Measurements from ENCODE around the gene DLG2. TPM values are rescaled to one million over a fixed set of nuclear protein-coding genes. Genes with fewer than 3 reads are reported as not detected.
A peak's percentile ranks its signal among the peaks of the same experiment; 100 is the strongest.

DLG2 gene
- total RNA-seq, 4 donors from 2014 or later = 11.0 to 34.2 (median 19.8) TPM

DNA sequence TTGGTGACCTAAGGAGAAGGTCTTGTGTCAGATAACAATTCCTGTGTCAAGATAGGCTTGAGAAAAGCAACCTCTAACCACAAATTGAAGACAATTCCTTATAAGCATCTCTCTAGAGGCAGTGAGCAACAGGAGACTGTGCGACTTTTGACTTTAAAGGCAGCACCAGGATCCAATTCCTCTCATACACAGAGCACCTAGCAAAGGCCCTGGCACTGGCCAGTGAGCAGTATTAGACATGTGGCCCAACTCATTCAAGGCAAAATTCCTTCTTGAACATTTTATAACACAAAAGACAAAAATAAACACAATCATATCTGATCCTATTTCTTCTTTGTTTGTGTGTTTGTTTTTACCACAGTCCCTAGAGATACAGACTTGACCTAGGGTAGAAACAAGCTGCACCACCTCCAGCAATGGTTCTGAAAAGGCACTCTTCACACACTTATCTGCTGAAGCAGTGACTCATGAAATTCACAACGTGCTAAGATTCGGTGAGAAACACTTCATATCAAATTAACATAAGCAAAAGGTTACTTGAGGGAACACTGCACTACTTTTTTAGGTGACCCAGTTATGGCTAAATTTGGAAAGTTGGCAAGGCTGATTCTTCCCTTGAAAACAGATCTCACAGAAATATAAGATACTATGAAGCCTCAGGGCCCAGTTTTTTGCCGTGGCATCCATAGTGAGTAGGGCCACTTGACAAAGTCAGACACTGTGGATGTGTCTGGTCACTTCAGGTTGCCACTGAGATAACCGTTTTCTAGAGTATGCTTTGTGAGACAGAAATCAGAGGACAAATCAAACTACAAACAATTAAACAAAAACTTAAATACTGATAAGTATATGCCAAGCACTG lies 1018.9 kb downstream of the DLG2 start:
- Histone ChIP-seq H3K36me3 (no peaks in the 10 kb centered on the region), H3K4me3 (no peak overlapping the region), H3K27me3 (no peaks in the 10 kb centered on the region), H3K9me3 (no peaks in the 10 kb centered on the region), H3K4me1 (peaks cover 0 to 14% (median 2%) of the 10 kb centered on the region in 3 donors), H3K27ac (peak overlapping the region in 2 of 4 donors; percentile 25 to 29)
- TF ChIP-seq POLR2AphosphoS5 (IDR thresholded peaks at IDR 0.05) (no peak), POLR2A (IDR thresholded peaks at IDR 0.05) (no peak), EP300 (IDR thresholded peaks at IDR 0.05) (no peak)
- TF ChIP-seq, protein P1, sequence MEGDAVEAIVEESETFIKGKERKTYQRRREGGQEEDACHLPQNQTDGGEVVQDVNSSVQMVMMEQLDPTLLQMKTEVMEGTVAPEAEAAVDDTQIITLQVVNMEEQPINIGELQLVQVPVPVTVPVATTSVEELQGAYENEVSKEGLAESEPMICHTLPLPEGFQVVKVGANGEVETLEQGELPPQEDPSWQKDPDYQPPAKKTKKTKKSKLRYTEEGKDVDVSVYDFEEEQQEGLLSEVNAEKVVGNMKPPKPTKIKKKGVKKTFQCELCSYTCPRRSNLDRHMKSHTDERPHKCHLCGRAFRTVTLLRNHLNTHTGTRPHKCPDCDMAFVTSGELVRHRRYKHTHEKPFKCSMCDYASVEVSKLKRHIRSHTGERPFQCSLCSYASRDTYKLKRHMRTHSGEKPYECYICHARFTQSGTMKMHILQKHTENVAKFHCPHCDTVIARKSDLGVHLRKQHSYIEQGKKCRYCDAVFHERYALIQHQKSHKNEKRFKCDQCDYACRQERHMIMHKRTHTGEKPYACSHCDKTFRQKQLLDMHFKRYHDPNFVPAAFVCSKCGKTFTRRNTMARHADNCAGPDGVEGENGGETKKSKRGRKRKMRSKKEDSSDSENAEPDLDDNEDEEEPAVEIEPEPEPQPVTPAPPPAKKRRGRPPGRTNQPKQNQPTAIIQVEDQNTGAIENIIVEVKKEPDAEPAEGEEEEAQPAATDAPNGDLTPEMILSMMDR (IDR thresholded peaks at IDR 0.05) = no peak
- no peak for ATAC-seq
- 22 to 29% methylated on average over 4 to 5 of the region's 5 CpGs for WGBS, 2 donors (ENCODE audit: low coverage in 1 of 2)

- Histone ChIP-seq H3K27me3 (no peaks in the 10 kb centered on the region), H3K4me3 (no peak overlapping the region), H3K27ac (no peak overlapping the region), H3K4me1 (no peaks in the 10 kb centered on the region), H3K9me3 (no peaks in the 10 kb centered on the region), H3K36me3 (no peaks in the 10 kb centered on the region)
- TF ChIP-seq POLR2A (IDR thresholded peaks at IDR 0.05) = no peak
- TF ChIP-seq POLR2AphosphoS5 (IDR thresholded peaks at IDR 0.05) = no peak
- no peak for TF ChIP-seq EP300 (IDR thresholded peaks at IDR 0.05)
- TF ChIP-seq, protein P1 (IDR thresholded peaks at IDR 0.05) = no peak
- no peak for ATAC-seq
Measured at GRCh38 chr11:84594602-84595001, 1032.5 kb downstream of the DLG2 start.

DNA sequence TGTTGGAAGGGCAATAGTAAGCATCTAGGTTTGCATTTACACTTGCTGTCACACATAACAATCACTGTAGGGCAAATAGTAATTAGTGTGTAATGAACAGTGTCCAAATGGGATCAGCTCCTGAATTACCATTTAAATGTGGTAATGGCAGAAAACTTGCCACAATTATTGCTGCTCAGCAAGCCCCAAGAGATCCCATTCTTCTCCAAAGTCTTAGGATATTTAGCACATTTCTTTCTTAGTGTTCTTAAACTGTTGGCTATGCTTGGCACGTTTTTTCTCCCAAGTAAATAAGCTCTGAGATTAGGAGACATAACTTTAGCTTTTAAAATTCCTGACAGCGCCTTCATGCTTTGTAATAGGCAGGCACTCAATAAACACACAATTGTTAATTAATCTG lies 1037.0 kb downstream of the DLG2 start:
- Histone ChIP-seq H3K4me3 (no peak overlapping the region), H3K36me3 (no peaks in the 10 kb centered on the region), H3K9me3 (no peaks in the 10 kb centered on the region), H3K4me1 (no peaks in the 10 kb centered on the region), H3K27me3 (no peaks in the 10 kb centered on the region), H3K27ac (no peak overlapping the region)
- 26 to 80% methylated on average over 2 of the region's 2 CpGs for WGBS, 2 donors (ENCODE audit: low coverage in 1 of 2)
- TF ChIP-seq EP300 (IDR thresholded peaks at IDR 0.05) = no peak
- no peak for TF ChIP-seq POLR2AphosphoS5 (IDR thresholded peaks at IDR 0.05)
- TF ChIP-seq POLR2A (IDR thresholded peaks at IDR 0.05) = no peak
- TF ChIP-seq, protein P1 (IDR thresholded peaks at IDR 0.05) = no peak
- ATAC-seq = no peak

- Histone ChIP-seq H3K4me1 (no peaks in the 10 kb centered on the region), H3K36me3 (no peaks in the 10 kb centered on the region), H3K27ac (no peak overlapping the region), H3K9me3 (no peaks in the 10 kb centered on the region), H3K27me3 (no peaks in the 10 kb centered on the region), H3K4me3 (no peak overlapping the region)
- no peak for TF ChIP-seq POLR2AphosphoS5 (IDR thresholded peaks at IDR 0.05)
- no peak for TF ChIP-seq EP300 (IDR thresholded peaks at IDR 0.05)
- TF ChIP-seq, protein P1 (IDR thresholded peaks at IDR 0.05) = no peak
- TF ChIP-seq POLR2A (IDR thresholded peaks at IDR 0.05) = no peak
- no peak for ATAC-seq
- 83 to 87% methylated on average over 2 to 4 of the region's 4 CpGs for WGBS, 2 donors (ENCODE audit: low coverage in 1 of 2)
Measured at GRCh38 chr11:84588131-84588829, 1038.9 kb downstream of the DLG2 start.
